ENCODE data around the gene FBXO15.

GRCh38 chr18:74166386-74166785, 18.8 kb upstream of the FBXO15 start:
- TF ChIP-seq CTCF (IDR thresholded peaks at IDR 0.05 in 4 of 5, conservative IDR thresholded peaks at IDR 0.05 in 1 of 5) = no peak
- TF ChIP-seq POLR2A (IDR thresholded peaks at IDR 0.05) = no peak
